Measurements from ENCODE around the gene IFIT5.
"Not testable (repeated sequence)": the region's sequence is repeated elsewhere in the genome, so short reads cannot be mapped to it uniquely, and the experiment has no call there.

IFIT5 gene

GRCh38 chr10:89395141-89395540 lies 19.2 kb upstream of the IFIT5 start:
- no peak for DNase-seq

GRCh38 chr10:89398003-89398749 lies 16.2 kb upstream of the IFIT5 start:
- DNase-seq = no peak

- no peak for DNase-seq
Observed at GRCh38 chr10:89399956-89400355, 14.4 kb upstream of the IFIT5 start.

- DNase-seq = no peak
Observed at GRCh38 chr10:89403043-89403442, 11.3 kb upstream of the IFIT5 start.

GRCh38 chr10:89404104-89405047 lies 10.0 kb upstream of the IFIT5 start:
- no peak for DNase-seq

GRCh38 chr10:89406178-89406577 lies 8.2 kb upstream of the IFIT5 start:
- not testable (repeated sequence) for DNase-seq

- DNase-seq = not testable (repeated sequence)
Observed at GRCh38 chr10:89407792-89408191, 6.6 kb upstream of the IFIT5 start.

- DNase-seq = not testable (repeated sequence)
Observed at GRCh38 chr10:89409282-89409681, 5.1 kb upstream of the IFIT5 start.

GRCh38 chr10:89410551-89410950 lies 3.8 kb upstream of the IFIT5 start:
- not testable (repeated sequence) for DNase-seq

- not testable (repeated sequence) for DNase-seq
Observed at GRCh38 chr10:89411135-89411534, 3.2 kb upstream of the IFIT5 start.

- not testable (repeated sequence) for DNase-seq
Observed at GRCh38 chr10:89412276-89412675, 2.1 kb upstream of the IFIT5 start.

- DNase-seq = no peak
Observed at GRCh38 chr10:89413398-89413912, 913 bp upstream of the IFIT5 start.

GRCh38 chr10:89414879-89415821 lies 782 bp downstream of the IFIT5 start:
- DNase-seq = no peak

- DNase-seq = no peak
Observed at GRCh38 chr10:89416465-89416864, 2.1 kb downstream of the IFIT5 start.

- DNase-seq = no peak
Observed at GRCh38 chr10:89419548-89419947, 5.2 kb downstream of the IFIT5 start.

- DNase-seq = no peak
Observed at GRCh38 chr10:89421018-89421476, 6.7 kb downstream of the IFIT5 start.

- no peak for DNase-seq
Observed at GRCh38 chr10:89425000-89425399, 10.6 kb downstream of the IFIT5 start.

- DNase-seq = no peak
Observed at GRCh38 chr10:89426230-89426868, 12.0 kb downstream of the IFIT5 start.

- no peak for DNase-seq
Observed at GRCh38 chr10:89427629-89428028, 13.3 kb downstream of the IFIT5 start.

- DNase-seq = no peak
Observed at GRCh38 chr10:89428877-89429276, 14.5 kb downstream of the IFIT5 start.

GRCh38 chr10:89431977-89432376 lies 17.6 kb downstream of the IFIT5 start:
- no peak for DNase-seq

GRCh38 chr10:89438525-89438924 lies 24.2 kb downstream of the IFIT5 start:
- no peak for DNase-seq
